Adipocyte (in vitro differentiated cells): ENCODE data around the gene WDR64.

ENCODE experiments used
- DNase-seq: peaks from one replicate; pipeline ENCODE4 v3.0.0-alpha.2; 2015; ENCODE audit warnings: low read depth
- H3K27me3 ChIP-seq: replicated peaks from 2 replicates; pipeline ENCODE4 v1.7.0; 2013; ENCODE audit warnings: mild to moderate bottlenecking, low read length, moderate library complexity; ENCODE audit not compliant: control insufficient read depth, insufficient read depth
- H3K36me3 ChIP-seq: 2 replicates; pipeline ENCODE4 v1.7.0; 2013; ENCODE audit warnings: low read length, mild to moderate bottlenecking, moderate library complexity; ENCODE audit not compliant: control insufficient read depth, insufficient read depth, severe bottlenecking
- H3K4me1 ChIP-seq: 2 replicates; pipeline ENCODE4 v1.7.0; 2013; ENCODE audit warnings: mild to moderate bottlenecking, low read length, moderate library complexity; ENCODE audit not compliant: control insufficient read depth, insufficient read depth
- H3K4me3 ChIP-seq: 2 replicates; pipeline ENCODE4 v1.7.0; 2013; ENCODE audit warnings: mild to moderate bottlenecking, low read length, moderate library complexity
- H3K9ac ChIP-seq: 2 replicates; pipeline ENCODE4 v1.7.0; 2013; ENCODE audit warnings: mild to moderate bottlenecking, low read length, moderate library complexity
- H3K9me3 ChIP-seq: 2 replicates; pipeline ENCODE4 v1.7.0; 2013; ENCODE audit warnings: mild to moderate bottlenecking, low read length, moderate library complexity; ENCODE audit not compliant: control insufficient read depth

Gene WDR64

DNA sequence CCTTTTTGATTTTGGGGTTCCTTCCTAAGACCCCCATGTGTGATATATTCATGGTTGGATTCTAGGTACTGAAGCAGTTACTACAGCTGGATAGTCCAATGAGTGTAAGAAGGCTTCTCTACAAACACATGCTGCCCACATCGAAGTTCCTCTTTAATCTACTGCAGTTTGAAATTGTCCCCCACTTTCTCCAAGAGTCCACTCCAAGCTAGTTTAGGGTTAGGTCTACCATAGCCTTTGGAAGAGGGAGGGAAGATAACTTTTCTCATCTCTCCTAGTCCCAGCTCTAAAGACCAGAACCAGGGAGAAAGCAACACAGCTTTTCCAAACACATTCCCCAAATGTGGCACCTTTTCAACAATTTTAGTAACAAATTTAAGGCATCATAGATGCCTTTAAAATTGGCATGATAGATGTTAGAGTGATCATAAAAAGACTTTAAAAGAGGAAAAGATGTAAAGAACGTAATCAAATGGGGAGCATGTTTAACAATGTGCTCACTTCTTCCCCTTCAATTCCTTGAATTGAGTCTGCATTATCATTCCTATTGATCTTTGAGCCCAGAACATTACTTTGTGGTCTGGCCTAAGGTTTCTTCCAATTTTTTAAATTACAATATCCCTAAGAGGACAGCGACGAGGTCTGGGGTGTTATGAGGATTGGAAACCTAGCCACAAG lies 194.9 kb downstream of the WDR64 start:
- Histone ChIP-seq H3K27me3 (no peaks in the 10 kb centered on the region), H3K4me3 (peak overlapping the region; percentile 95)

DNA sequence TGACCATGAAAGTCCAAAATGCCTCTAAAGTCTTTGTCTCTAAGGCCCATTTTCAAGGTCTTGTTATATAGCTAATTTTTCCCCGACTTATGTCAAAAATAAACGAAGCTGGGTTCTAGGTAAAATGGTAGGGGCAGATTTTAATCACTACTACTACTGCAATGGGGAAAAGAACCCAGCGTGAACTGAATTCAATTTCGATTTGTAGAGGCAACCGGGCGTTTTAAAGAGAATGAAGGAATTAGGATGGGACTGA lies 195.4 kb downstream of the WDR64 start:
- Histone ChIP-seq H3K27me3 (no peaks in the 10 kb centered on the region), H3K4me1 (peaks cover 15% of the 10 kb centered on the region), H3K9ac (peak overlapping the region; percentile 99), H3K9me3 (no peaks in the 10 kb centered on the region), H3K4me3 (peak overlapping the region; percentile 95), H3K36me3 (no peaks in the 10 kb centered on the region)
- DNase-seq, result no peak

More for the DNA sequence above, 194.9 kb downstream of the WDR64 start:
- no peak for DNase-seq
- no peaks in the 10 kb centered on the region for H3K36me3 ChIP-seq
- H3K9me3 ChIP-seq, result no peaks in the 10 kb centered on the region
- peaks cover 20% of the 10 kb centered on the region for H3K4me1 ChIP-seq
- H3K9ac ChIP-seq, result peak overlapping the region; percentile 99

DNA sequence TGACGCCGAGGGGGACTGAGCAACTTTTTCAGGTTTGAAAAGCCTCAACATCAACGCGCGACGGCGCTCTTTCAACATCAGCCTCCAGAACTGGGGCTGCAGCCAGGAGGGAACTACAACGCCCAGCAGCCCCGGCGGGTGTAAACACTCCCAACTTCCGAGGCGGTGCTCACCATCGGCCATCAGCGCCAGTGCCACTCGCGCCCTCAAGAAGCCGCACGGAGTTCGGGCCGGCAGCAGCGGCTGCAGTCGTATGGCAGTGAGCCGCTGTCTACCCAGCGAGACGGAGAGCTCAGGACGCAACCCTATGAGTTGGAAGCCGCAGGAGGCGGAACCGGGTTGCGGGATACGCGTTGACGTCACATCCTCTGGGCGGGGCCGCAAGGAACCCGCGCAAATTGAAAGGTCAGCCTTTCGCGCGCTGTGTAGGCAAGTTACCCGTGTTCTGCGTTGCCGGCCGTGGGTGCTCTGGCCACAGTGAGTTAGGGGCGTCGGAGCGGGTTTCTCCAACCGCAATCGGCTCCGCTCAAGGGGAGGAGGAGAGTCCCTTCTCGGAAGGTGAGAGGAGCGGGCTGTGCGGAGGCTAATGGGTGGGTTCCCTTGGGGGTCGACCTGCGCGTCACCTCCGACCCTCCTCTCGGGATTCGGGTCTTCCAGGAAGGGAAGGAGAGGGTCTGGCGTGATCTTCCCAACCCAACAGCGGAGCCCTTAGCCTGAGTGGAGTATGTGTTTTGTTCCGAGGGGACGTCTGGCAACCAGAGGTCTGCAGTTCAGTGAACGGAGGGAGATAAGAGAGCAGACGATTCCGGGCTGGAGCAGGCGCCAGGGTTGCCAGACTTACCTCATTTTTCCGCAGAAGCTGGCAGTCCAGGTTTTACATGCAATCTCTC lies 196.0 kb downstream of the WDR64 start, which contains the start of gene EXO1:
Gene EXO1, plus strand, starts transcription at position 409 of the 890 bp plus-strand sequence. CDS start 2,222 bp downstream, outside the sequence.
- H3K9ac ChIP-seq, result peak within 1 kb of the TSS; percentile 99
- peak; percentile 98 for DNase-seq
- H3K4me3 ChIP-seq, result peak within 1 kb of the TSS; percentile 95
- H3K36me3 ChIP-seq, result no peaks in the 10 kb centered on the region
- no peaks in the 10 kb centered on the region for H3K9me3 ChIP-seq
- no peaks in the 10 kb centered on the region for H3K27me3 ChIP-seq
- H3K4me1 ChIP-seq, result peaks cover 12% of the 10 kb centered on the region

DNA sequence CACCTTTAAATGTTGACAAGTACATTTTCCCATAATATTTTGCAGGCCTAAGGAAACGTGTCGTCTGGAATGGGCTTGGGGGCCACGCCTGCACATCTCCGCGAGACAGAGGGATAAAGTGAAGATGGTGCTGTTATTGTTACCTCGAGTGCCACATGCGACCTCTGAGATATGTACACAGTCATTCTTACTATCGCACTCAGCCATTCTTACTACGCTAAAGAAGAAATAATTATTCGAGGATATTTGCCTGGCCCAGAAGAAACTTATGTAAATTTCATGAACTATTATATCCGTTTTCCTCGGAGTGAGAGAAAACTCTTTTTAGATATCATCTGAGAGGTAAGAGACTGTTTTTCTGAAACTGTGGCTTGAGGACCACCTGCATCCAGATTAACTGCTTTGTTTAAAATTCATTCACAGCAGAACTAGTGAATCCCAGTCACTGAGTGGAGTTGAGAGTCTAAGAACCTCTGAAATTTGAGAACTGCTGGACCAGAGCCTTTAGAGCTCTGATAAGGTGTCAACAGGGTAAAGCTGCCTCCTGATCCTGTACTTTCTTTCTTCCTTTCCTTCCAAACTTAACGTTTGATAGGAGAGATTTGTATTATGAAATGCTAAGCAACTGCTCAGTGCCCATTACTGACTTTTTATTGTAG lies 196.7 kb downstream of the WDR64 start:
- H3K4me3 ChIP-seq, result peak overlapping the region; percentile 95
- no peak for DNase-seq

DNA sequence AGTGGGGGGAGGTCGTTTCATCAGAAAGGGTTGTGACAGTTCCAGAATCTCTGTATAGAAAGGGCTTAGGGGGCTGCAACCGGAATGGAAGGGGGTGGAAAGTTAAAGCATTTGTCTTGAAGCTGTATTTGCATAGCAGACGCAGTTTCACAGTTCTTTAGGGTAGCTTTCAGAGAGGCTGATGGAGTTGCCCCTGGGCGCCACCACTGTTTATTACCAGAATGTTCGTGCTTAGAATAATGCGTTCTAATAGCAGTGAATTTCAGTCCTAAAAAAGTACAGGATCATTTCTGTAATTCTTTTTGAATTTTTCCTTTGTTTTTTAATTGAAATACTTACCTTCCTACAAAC lies 197.2 kb downstream of the WDR64 start:
- no peak for DNase-seq
- Histone ChIP-seq H3K27me3 (no peaks in the 10 kb centered on the region), H3K4me3 (no peak overlapping the region), H3K9me3 (no peaks in the 10 kb centered on the region), H3K36me3 (no peaks in the 10 kb centered on the region), H3K4me1 (peaks cover 12% of the 10 kb centered on the region), H3K9ac (no peak overlapping the region)

More for the DNA sequence above, 196.7 kb downstream of the WDR64 start:
- Histone ChIP-seq H3K27me3 (no peaks in the 10 kb centered on the region), H3K9me3 (no peaks in the 10 kb centered on the region), H3K4me1 (peaks cover 12% of the 10 kb centered on the region), H3K9ac (peak overlapping the region; percentile 99), H3K36me3 (no peaks in the 10 kb centered on the region)
